A549 (cell line): ENCODE results near the gene FAM170B.

ENCODE experiments used
- CTCF ChIP-seq: fragments of >200 bp; sonication (Bioruptor Twin); formaldehyde crosslinking; IDR thresholded peaks from 3 replicates; pipeline ENCODE4 v1.5.1; 2016
- HOXA7 ChIP-seq: fragments of 250-450 bp; sonication (Bioruptor Pico); IDR thresholded peaks from 2 replicates; pipeline ENCODE4 v1.5.0; 2020; ENCODE audit warnings: mild to moderate bottlenecking, moderate library complexity
- JUN ChIP-seq, 2 experiments: fragments of >200 bp; sonication (Bioruptor Twin); formaldehyde crosslinking; IDR thresholded peaks; 2 replicates in 1 of 2; 3 replicates in 1 of 2; pipeline ENCODE4 v1.6.1; 2016 to 2017
- JUNB ChIP-seq: fragments of >200 bp; sonication (Bioruptor Twin); formaldehyde crosslinking; IDR thresholded peaks from 2 replicates; pipeline ENCODE4 v1.6.1; 2016
- KDM5A ChIP-seq: fragments of 200-600 bp; sonication (generic); IDR thresholded peaks from 2 replicates; pipeline ENCODE4 v1.6.1; 2016; ENCODE audit warnings: antibody characterized with exemption, mild to moderate bottlenecking
- PHF8 ChIP-seq: fragments of 200-600 bp; sonication (generic); IDR thresholded peaks from 2 replicates; pipeline ENCODE4 v1.6.1; 2016; ENCODE audit warnings: low read depth, mild to moderate bottlenecking, antibody characterized with exemption, moderate library complexity, borderline replicate concordance

- TF ChIP-seq CTCF (no peak), JUN (IDR thresholded peaks at IDR 0.05) (no peak), JUNB (no peak), KDM5A (no peak), PHF8 (no peak), HOXA7 (CRISPR knock-in tag) (no peak)
Measured at GRCh38 chr10:49153115-49153514, 19.3 kb upstream of the FAM170B start.
